ENCODE measurements around the gene FXYD6. TPM values are rescaled to one million over a fixed set of nuclear protein-coding genes. Genes with fewer than 3 reads are reported as not detected.

The FXYD6 gene
- total and polyA plus RNA-seq, 12 donors, result 34.3 to 218 (median 94.1) TPM

GRCh38 chr11:117843666-117844484, 32.6 kb downstream of the FXYD6 start:
- Histone ChIP-seq H3K36me3 (replicated peaks in 1 of 2) (peaks cover 0 to 16% of the 10 kb centered on the region in 2 donors), H3K27me3 (no peaks in the 10 kb centered on the region), H3K27ac (no peak overlapping the region), H3K4me1 (replicated peaks in 1 of 2) (peaks cover 0 to 11% of the 10 kb centered on the region in 2 donors), H3K9me3 (replicated peaks in 1 of 3) (no peaks in the 10 kb centered on the region), H3K4me3 (no peak overlapping the region)
- intact Hi-C loops (cut with DNase I), result loop anchor here (2.0 kb wide), 2 partner anchors 103 to 105 kb away; no protein-coding TSS in a partner anchor
- WGBS, 4 donors, result 13 to 27% (median 22%) methylated on average over 7 to 9 of the region's 9 CpGs
- TF ChIP-seq CTCF (IDR thresholded peaks at IDR 0.05), result peak; percentile 97 to 100 (median 99)
- no peak for TF ChIP-seq POLR2A (IDR thresholded peaks at IDR 0.05)
- peak; percentile 67 to 92 (median 83) for DNase-seq

GRCh38 chr11:117842131-117842941, 34.1 kb downstream of the FXYD6 start:
- H3K4me1 ChIP-seq (replicated peaks in 1 of 2), result peaks cover 0 to 11% of the 10 kb centered on the region in 2 donors
- TF ChIP-seq POLR2A (IDR thresholded peaks at IDR 0.05) (no peak), CTCF (IDR thresholded peaks at IDR 0.05) (no peak)
- peaks cover 0 to 23% of the 10 kb centered on the region in 2 donors for H3K36me3 ChIP-seq (replicated peaks in 1 of 2)
- intact Hi-C loops (cut with DNase I), result loop anchor here (2.0 kb wide), 2 partner anchors 104 to 106 kb away; no protein-coding TSS in a partner anchor
- H3K9me3 ChIP-seq (replicated peaks in 1 of 3), result no peaks in the 10 kb centered on the region
- no peak overlapping the region for H3K4me3 ChIP-seq
- no peaks in the 10 kb centered on the region for H3K27me3 ChIP-seq
- DNase-seq, result peak in 5 of 7 donors; percentile 22 to 60 (median 35)
- 70 to 77% (median 74%) methylated on average over 13 to 16 of the region's 16 CpGs for WGBS, 4 donors
- H3K27ac ChIP-seq, result peak overlapping the region in 3 of 5 donors; percentile 8 to 68 (median 62)

DNA sequence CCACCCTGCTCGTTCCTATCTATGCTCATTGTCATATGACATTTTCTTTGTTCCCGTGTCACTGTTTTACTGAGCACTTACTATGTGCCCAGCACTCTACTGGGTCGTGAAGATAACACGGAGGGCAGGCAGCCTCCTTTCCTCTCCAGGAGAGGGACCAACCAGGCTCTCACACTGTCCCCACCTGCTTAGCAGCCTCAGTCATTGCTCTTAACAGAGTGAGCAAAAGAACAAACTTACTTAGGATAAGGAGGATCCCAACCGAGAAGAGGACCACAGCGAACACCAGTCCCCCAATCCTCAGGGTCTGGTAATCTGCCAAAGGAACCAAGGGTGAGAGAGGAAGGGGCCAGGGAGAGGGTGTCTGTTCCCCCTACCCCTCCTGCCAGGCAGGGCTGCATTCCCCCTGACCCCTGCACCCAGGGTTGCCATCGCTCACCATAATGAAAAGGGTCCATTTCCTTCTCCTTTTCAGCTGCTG, 34.9 kb downstream of the FXYD6 start:
- Histone ChIP-seq H3K27me3 (no peaks in the 10 kb centered on the region), H3K9me3 (replicated peaks in 1 of 3) (no peaks in the 10 kb centered on the region), H3K4me1 (replicated peaks in 1 of 2) (peaks cover 0 to 11% of the 10 kb centered on the region in 2 donors), H3K4me3 (no peak overlapping the region), H3K27ac (peak overlapping the region in 3 of 5 donors; percentile 8 to 68 (median 38)), H3K36me3 (replicated peaks in 1 of 2) (peaks cover 0 to 23% of the 10 kb centered on the region in 2 donors)
- WGBS, 4 donors, result 72 to 78% (median 77%) methylated on average over 7 of the region's 7 CpGs
- no peak for TF ChIP-seq CTCF (IDR thresholded peaks at IDR 0.05)
- TF ChIP-seq POLR2A (IDR thresholded peaks at IDR 0.05), result no peak
- intact Hi-C loops (cut with DNase I), result loop anchor here (2.0 kb wide), 2 partner anchors 105 to 107 kb away; no protein-coding TSS in a partner anchor
- peak in 2 of 7 donors; percentile 16 for DNase-seq

Measured in adrenal gland (tissue), 12 donors.